Activated effector memory CD4-positive, alpha-beta T cell treated with anti-CD3 and anti-CD28 coated beads, Interleukin-2, amount 50 U/mL, for 16 hours (primary cell): Measurements from ENCODE around the gene IQCB1.
"Not testable (repeated sequence)": the region's sequence is repeated elsewhere in the genome, so short reads cannot be mapped to it uniquely, and the experiment has no call there.

Experiments
- DNase-seq: peaks from one replicate; pipeline ENCODE4 v3.0.0-alpha.2; 2020

The IQCB1 gene

GRCh38 chr3:121834671-121835464 lies at the start of gene IQCB1, which contains the start of gene EAF2:
Gene IQCB1 (minus strand): TSS chr3:121835060. CDS start chr3:121828960, 6,100 bp downstream.
Gene EAF2 (plus strand): TSS chr3:121835209. CDS start chr3:121835286, 77 bp downstream.
- peak; percentile 98 for DNase-seq

DNA sequence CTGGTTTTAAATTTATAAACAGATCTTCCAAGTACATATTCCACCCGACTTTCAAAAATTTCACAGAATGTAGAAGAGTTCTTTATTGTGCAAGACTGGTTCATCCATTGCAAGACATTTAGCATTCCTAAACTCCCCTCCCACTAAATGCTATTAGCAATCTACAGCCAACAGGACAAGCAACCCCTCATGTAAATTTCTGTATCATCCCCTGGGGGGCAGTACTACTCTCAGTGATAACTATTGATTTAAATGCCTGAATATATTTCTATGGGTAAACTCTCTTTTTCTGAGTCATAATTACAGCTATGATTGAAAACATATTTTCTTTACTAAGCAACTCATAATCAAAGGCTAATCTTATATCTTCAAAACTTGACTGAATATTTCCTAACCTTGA lies 48.6 kb upstream of the IQCB1 start:
- no peak for DNase-seq

GRCh38 chr3:121878411-121878810 lies 43.6 kb upstream of the IQCB1 start:
- DNase-seq, result no peak

DNA sequence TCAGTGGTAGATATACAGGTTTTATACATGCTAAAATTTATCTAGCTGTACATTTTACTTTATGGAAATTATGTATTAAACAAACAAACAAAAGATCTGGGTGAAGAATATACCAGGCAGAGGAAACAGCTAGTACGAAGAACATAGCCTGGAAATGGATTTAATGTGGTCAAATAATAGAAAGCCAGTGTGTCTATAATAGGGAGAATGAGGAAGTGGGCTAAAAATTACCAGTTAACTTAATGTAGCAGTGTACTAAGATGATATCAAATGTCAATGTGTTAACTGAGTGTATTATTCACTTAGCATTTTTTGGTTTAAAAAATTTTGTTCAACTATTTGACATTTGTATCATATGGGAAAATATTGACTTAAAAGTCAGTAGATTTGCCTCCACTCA lies 36.6 kb upstream of the IQCB1 start:
- no peak for DNase-seq

- DNase-seq, result no peak
These were observed 35.9 kb upstream of the IQCB1 start for GRCh38 chr3:121870717-121871116.

DNA sequence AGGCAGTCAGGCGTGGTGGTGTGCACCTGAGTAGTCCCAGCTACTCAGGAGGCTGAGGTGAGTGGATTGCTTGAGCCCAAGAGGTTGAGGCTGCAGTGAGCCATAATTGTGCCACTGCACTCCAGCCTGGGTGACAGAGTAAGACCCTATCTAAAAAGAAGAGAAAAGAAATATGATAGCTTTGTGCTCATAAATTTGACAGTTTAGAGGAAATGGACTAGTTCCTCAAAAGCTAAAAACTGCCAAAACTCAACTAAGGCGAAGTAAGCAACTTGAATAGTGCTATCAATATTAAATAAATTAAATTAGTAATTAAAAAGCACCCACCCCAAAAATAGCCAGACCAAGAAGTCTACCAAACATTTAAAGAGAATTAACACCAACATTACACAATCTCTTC lies 34.9 kb upstream of the IQCB1 start:
- DNase-seq, result no peak

DNA sequence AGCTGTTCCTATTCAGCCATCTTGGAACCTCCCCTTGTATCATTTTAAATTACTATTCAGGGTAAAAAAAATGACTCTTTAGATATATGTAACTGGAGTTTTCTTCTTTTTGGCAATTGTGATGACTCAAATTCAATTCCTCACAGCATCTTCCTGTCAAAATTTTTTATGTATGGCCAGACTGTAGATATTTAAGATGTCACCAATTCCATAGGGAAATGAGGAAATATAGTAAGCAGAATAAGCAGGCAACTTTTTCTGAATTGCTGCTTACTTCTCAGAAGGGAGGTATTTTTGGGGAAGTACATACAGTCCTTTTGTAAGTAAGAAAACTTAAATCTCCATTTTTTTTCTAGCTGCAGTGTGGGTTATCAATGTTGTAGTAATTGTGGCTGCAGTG lies 28.9 kb upstream of the IQCB1 start:
- DNase-seq, result no peak

DNA sequence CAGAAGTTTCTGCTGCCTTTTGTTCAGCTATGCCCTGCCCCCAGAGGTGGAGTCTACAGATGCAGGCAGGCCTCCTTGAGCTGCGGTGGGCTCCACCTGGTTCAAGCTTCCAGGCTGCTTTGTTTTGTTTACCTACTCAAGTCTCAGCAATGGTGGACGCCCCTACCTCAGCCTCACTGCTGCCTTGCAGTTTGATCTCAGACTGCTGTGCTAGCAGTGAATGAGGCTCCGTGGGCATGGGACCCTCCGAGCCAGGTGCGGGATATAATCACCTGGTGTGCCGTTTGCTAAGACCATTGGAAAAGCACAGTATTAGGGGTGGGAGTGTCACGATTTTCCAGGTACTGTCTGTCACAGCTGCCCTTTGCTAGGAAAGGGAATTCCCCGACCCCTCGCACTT lies 28.4 kb upstream of the IQCB1 start:
- DNase-seq, result not testable (repeated sequence)

- not testable (repeated sequence) for DNase-seq
These were observed 22.9 kb upstream of the IQCB1 start for GRCh38 chr3:121857778-121858177.

- DNase-seq, result no peak
These were observed 20.7 kb upstream of the IQCB1 start for GRCh38 chr3:121855555-121855954.

DNA sequence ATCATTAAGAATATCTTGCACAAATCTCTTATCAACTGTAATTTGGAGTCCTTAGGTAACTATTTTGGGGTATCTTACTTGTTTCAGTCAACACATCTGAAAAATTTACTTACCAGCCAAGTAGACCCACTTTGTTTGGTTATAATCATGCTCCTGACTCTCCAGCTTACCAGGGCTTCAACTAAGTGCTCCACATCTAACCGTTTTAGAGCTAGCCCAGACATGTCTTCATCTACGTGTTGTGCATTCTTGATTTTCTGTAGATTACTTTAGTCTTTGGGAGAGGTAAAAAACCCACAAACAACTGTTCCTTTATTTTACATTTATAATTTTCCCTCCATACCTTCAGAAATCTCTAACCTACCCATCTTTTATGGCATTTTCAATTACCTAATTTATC lies 17.4 kb upstream of the IQCB1 start:
- no peak for DNase-seq

DNA sequence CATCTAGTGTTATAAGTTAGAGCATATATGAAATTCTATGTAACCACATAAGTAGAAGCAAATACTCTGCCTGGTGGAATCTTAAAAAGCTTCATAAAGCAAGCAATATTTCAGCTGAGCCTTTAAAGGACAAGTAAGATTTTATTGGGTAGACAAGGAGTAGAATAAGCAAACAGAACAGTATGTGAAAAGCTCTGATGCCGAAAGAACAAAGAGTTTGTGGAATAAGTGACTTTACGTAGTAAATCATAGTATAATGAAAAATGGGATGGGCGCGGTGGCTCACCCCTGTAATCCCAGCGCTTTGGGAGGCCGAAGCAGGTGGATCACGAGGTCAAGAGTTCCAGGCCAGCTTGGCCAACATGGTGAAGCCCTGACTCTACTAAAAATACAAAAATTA lies 10.0 kb upstream of the IQCB1 start:
- DNase-seq, result no peak

DNA sequence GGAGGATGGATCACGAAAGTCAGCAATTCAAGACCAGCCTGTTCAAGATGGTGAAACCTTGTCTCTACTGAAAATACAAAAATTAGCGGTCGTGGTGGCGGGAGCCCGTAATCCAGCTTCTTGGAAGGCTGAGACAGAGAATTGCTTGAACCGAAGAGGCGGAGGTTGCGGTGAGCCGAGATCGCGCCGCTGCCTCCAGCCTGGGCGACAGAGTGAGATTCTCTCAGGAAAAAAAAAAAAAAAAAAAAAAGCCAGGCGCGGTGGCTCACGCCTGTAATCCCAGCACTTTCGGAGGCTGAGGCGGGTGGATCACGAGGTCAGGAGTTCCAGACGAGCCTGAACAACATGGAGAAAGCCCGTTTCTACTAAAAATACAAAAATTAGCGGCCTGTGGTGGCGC lies 5.1 kb upstream of the IQCB1 start:
- DNase-seq, result no peak

- no peak for DNase-seq
These were observed 1.6 kb upstream of the IQCB1 start for GRCh38 chr3:121836481-121836880.

GRCh38 chr3:121836064-121836463 lies 1.2 kb upstream of the IQCB1 start:
- no peak for DNase-seq

DNA sequence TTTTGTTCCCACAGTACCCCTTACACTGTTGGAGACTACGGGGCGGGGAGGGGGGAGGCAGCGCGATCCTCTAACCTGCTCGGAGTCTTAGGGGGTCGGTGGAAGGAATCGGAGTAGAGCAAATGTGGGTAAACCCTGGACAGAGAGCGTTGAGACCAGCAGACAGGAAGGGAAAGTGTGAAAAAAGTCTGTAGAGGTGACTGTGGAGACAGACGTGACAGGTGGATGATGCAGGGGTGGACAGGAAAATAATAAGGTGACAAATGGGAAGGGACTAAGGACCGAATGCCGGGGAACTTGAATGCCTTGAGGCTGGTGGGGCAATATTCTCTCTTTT lies 573 bp upstream of the IQCB1 start:
- DNase-seq, result no peak

DNA sequence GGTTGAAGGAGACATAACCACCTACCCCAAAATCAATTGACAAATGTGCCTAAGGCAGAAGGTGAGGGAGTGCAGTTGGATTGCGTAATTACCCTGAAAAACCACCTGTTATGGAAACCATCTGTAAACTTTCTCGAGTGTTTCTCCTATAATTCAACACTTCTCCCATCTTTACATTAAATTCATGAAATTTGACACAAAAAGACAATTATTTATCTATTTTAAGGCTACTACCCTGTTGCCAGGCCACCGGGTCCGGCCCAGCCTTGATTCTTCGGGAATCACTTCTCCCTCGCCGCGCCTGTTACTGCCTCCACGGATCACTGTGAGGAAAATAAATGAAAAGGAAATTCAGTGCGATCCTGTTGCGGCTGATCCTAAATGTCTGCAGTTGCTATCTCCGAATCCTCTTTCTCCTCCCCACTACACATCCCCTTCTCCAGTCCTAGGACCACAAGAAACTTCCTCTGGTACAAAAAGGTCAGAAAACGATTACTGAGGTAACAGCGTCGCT lies 646 bp downstream of the IQCB1 start:
- peak; percentile 63 for DNase-seq

GRCh38 chr3:121822973-121823372 lies 11.9 kb downstream of the IQCB1 start:
- DNase-seq, result no peak

GRCh38 chr3:121821421-121822199 lies 13.2 kb downstream of the IQCB1 start:
- no peak for DNase-seq

DNA sequence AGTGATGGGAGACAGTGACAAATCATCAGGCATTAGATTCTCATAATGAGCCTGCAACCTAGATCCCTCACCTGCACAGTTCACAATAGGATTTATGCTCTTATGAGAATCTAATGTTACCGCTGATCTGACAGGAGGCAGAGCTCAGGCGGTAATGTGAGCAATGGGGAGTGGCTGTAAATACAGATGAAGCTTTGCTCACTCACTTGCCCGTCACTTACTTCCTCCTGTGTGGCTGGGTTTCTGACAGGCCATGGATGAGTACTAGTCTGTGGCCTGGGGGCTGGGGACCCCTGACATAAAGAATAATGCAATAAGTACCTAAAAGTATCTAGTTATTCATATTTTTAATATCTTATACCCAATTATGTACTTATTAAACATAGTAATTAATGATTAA lies 15.6 kb downstream of the IQCB1 start:
- DNase-seq, result no peak

- no peak for DNase-seq
These were observed 16.3 kb downstream of the IQCB1 start for GRCh38 chr3:121818578-121818977.

DNA sequence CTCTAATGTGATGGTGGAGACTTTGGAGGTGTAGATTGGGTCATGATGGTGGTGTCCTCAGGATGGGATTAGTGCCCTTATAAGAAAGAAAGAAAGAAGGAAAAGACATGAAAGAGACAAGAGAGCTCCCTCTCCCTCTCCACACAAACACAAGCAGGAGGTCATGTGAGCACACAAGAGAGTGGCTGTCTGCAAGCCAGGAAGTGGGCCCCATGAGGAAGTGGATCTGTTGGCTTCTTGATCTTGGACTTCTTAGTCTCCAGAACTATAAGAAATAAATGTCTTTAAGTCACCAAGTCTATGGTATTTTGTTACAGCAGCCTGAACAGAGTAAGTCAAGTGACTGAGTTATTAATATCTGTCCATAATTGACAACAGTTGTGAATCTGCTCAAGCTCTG lies 17.1 kb downstream of the IQCB1 start:
- DNase-seq, result no peak

- no peak for DNase-seq
These were observed 25.6 kb downstream of the IQCB1 start for GRCh38 chr3:121809249-121809648.

DNA sequence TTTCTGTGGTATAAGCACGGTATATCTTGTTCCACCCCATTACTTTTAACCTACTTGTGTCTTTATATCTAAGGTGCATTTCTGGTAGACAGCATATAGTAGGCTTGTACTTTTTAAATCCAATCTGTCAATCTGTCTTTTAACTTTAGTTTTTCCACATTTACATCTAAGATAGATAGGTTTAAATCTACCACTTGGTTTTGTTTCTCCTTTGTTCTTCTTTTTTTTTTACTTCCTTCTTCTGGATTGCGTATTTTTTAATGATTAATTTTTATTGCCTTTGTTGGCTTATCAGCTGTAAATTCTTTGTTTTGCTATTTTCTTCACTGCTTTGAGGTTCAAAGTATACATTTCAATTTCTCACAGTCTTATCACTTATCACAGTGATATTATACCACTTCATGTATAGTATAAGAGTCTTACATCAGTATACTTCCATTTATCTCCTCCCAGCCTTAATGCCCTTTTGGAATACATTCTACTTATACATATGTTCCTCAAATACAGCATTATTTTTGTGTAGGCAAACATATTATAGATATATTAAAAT lies 31.0 kb downstream of the IQCB1 start:
- no peak for DNase-seq
